Measurements from ENCODE around the gene AGO1. TPM values are rescaled to one million over a fixed set of nuclear protein-coding genes. Genes with fewer than 3 reads are reported as not detected.
A peak's percentile ranks its signal among the peaks of the same experiment; 100 is the strongest.

The AGO1 gene
- total and polyA plus RNA-seq, 2 of the 8 experiments (the other 6 are each of a cell fraction or from before 2014, with no cell fraction given) = 15.1 to 73.7 TPM

- no peak overlapping the region for H4K8ac ChIP-seq (ENCODE audit: extremely low read depth, insufficient read depth, low read length)
- peaks cover 12% of the 10 kb centered on the region for H3K79me1 ChIP-seq (ENCODE audit: low read depth, low read length)
- peak overlapping the region in 2 of 4 experiments; percentile 27 to 90; a peak in 4 of 8 replicates for H3K4me3 ChIP-seq (ENCODE audit: extremely low read depth in 1 of 4, insufficient read depth in 2 of 4, low read depth in 3 of 4, low read length in 4 of 4)
- WGBS, 2 experiments (ENCODE audit: extremely low coverage in 1 of 2, insufficient coverage in 1 of 2, insufficient read length in 1 of 2, insufficient replicate concordance in 2 of 2, low coverage in 1 of 2, low lambda C conversion rate in 2 of 2, missing lambda C conversion rate in 1 of 2) = 59% methylated on average over 2 of the region's 2 CpGs; no CpG with 5 or more reads in 1 of the 2 experiments
- no peak overlapping the region for H2BK20ac ChIP-seq (ENCODE audit: low read length)
- POLR2A ChIA-PET (ENCODE audit: partially characterized antibody) = interaction anchor here (1.4 to 3.2 kb wide), 3 partner anchors 12 to 76 kb away, joined by 5 to 17 read pairs (median 6); partner anchors contain the start of gene AGO3
- no peaks in the 10 kb centered on the region for H3K9me3 ChIP-seq (ENCODE audit: insufficient read depth in 2 of 2, low read depth in 1 of 2, low read length in 1 of 2)
- H2BK120ac ChIP-seq (replicated peaks; ENCODE audit: low read depth, low read length) = no peak overlapping the region
- no peak overlapping the region for H3K56ac ChIP-seq (replicated peaks; ENCODE audit: insufficient read length, low read depth, low read length)
- H3K18ac ChIP-seq (ENCODE audit: extremely low read depth, low read length) = no peak overlapping the region
- FAIRE-seq (no peak), DNase-seq (ENCODE audit: low read depth in 1 of 2, low spot score in 2 of 2) (no peak)
- no peak overlapping the region for H2BK12ac ChIP-seq (ENCODE audit: low read depth, low read length)
- no peak overlapping the region for H4K5ac ChIP-seq (ENCODE audit: insufficient read length, low read depth, low read length)
- H3K27ac ChIP-seq (ENCODE audit: low read depth, low read length) = no peak overlapping the region
- H3K27me3 ChIP-seq (replicated peaks in 1 of 4; ENCODE audit: control insufficient read depth in 3 of 4, extremely low read depth in 1 of 4, insufficient read depth in 3 of 4, low read length in 3 of 4) = peaks cover 0 to 5% (median 2%) of the 10 kb centered on the region in 4 experiments; a peak in 2 of 7 replicates
- H3K14ac ChIP-seq (ENCODE audit: insufficient read length) = no peak overlapping the region
- H3K36me3 ChIP-seq (ENCODE audit: control insufficient read depth in 2 of 4, insufficient read depth in 4 of 4, low read length in 3 of 4) = peaks cover 0 to 7% (median 3%) of the 10 kb centered on the region in 4 experiments; a peak in 4 of 8 replicates
- no peak overlapping the region for H2BK5ac ChIP-seq (ENCODE audit: low read depth, low read length)
- H3K9ac ChIP-seq (replicated peaks in 1 of 4; ENCODE audit: extremely low read depth in 1 of 4, low read depth in 3 of 4, low read length in 3 of 4) = no peak overlapping the region; a peak in 1 of 7 replicates
- peak overlapping the region in 1 of 2 experiments; percentile 97; a peak in 2 of 4 replicates for H3K4me2 ChIP-seq (ENCODE audit: insufficient read depth in 1 of 2, low read depth in 2 of 2, low read length in 2 of 2)
- peaks cover 16 to 50% of the 10 kb centered on the region in 2 experiments for H3K79me2 ChIP-seq (ENCODE audit: control insufficient read depth in 1 of 2, insufficient read depth in 2 of 2, low read length in 2 of 2)
- no peak overlapping the region for H3K4ac ChIP-seq (replicated peaks; ENCODE audit: insufficient read length, low read depth, low read length)
- H2AK5ac ChIP-seq (ENCODE audit: low read depth, low read length) = no peak overlapping the region
- H3K23me2 ChIP-seq (ENCODE audit: low read depth, low read length) = peaks cover 10% of the 10 kb centered on the region
- H2AFZ ChIP-seq (ENCODE audit: low read length) = no peak overlapping the region
- peaks cover 14 to 32% (median 29%) of the 10 kb centered on the region in 4 experiments for H3K4me1 ChIP-seq (replicated peaks in 1 of 4; ENCODE audit: control insufficient read depth in 3 of 4, insufficient read depth in 4 of 4, low read length in 3 of 4)
- CTCF ChIA-PET (ENCODE audit: partially characterized antibody) = interaction anchor here (1.5 to 3.4 kb wide), 2 partner anchors 24 to 43 kb away, joined by 3 to 12 read pairs; no protein-coding TSS in a partner anchor
- no peak overlapping the region for H4K91ac ChIP-seq (replicated peaks; ENCODE audit: insufficient read length, low read length)
- H3K23ac ChIP-seq (ENCODE audit: insufficient read length) = no peak overlapping the region
- H4K20me1 ChIP-seq (replicated peaks in 1 of 2; ENCODE audit: control insufficient read depth in 1 of 2, insufficient read depth in 2 of 2, low read length in 2 of 2) = peaks cover 20 to 24% of the 10 kb centered on the region in 2 experiments
- no peak overlapping the region for H2BK15ac ChIP-seq (ENCODE audit: low read length)
- TF ChIP-seq SP4 (IDR thresholded peaks at IDR 0.05; ENCODE audit: low read length) (no peak), KDM5A (IDR thresholded peaks at IDR 0.05; ENCODE audit: low read length) (no peak), FOSL1 (IDR thresholded peaks at IDR 0.05; ENCODE audit: insufficient read depth, low read depth, low read length) (no peak), JUN (IDR thresholded peaks at IDR 0.05; ENCODE audit: low read depth, low read length) (no peak), EGR1 (IDR thresholded peaks at IDR 0.05; ENCODE audit: borderline replicate concordance, low read depth, low read length) (no peak), HDAC6 (IDR thresholded peaks at IDR 0.05; ENCODE audit: low read depth, low read length) (no peak), SP1 (IDR thresholded peaks at IDR 0.05; ENCODE audit: low read depth, low read length) (no peak), CEBPB (IDR thresholded peaks at IDR 0.05; ENCODE audit: low read depth, low read length) (no peak), ASH2L (IDR thresholded peaks at IDR 0.05; ENCODE audit: low read length) (no peak), GABPA (IDR thresholded peaks at IDR 0.05; ENCODE audit: borderline replicate concordance, insufficient read depth, low read length) (no peak), RXRA (IDR thresholded peaks at IDR 0.05; ENCODE audit: insufficient read depth, low read depth, low read length) (no peak), ZNF274 (IDR thresholded peaks at IDR 0.05; ENCODE audit: borderline replicate concordance, extremely low read depth, low read length) (no peak), BRCA1 (IDR thresholded peaks at IDR 0.05; ENCODE audit: low read depth, low read length) (no peak)
Measured at GRCh38 chr1:35884934-35885333, 1.9 kb downstream of the AGO1 start.
